22Rv1 (cell line): ENCODE data around the gene MLLT11.
A peak's percentile ranks its signal among the peaks of the same experiment; 100 is the strongest.
"Not testable (repeated sequence)": the region's sequence is repeated elsewhere in the genome, so short reads cannot be mapped to it uniquely, and the experiment has no call there.

ENCODE experiments used
- H3K27ac ChIP-seq: fragments of 450-650 bp; 2 replicates; pipeline ENCODE4 v1.5.1; 2017
- CTCF ChIP-seq: fragments of 450-650 bp; IDR thresholded peaks from 2 replicates; pipeline ENCODE4 v1.5.1; 2017; ENCODE audit warnings: mild to moderate bottlenecking
- ZFX ChIP-seq: fragments of 450-650 bp; IDR thresholded peaks from 2 replicates; pipeline ENCODE4 v1.6.1; 2017; ENCODE audit warnings: antibody characterized with exemption, borderline replicate concordance

MLLT11 gene

GRCh38 chr1:151065089-151065645 lies 5.0 kb downstream of the MLLT11 start:
- no peak for TF ChIP-seq CTCF
- H3K27ac ChIP-seq = no peak overlapping the region

GRCh38 chr1:151067185-151067584 lies 7.0 kb downstream of the MLLT11 start:
- no peak overlapping the region for H3K27ac ChIP-seq
- TF ChIP-seq ZFX (no peak), CTCF (no peak)

GRCh38 chr1:151069103-151069486 lies 8.9 kb downstream of the MLLT11 start:
- peak overlapping the region; percentile 99 for H3K27ac ChIP-seq
- no peak for TF ChIP-seq CTCF
- TF ChIP-seq ZFX = no peak

- TF ChIP-seq ZFX = no peak
- TF ChIP-seq CTCF = peak; percentile 100
- peak within 1 kb of the TSS; percentile 99 for H3K27ac ChIP-seq
These were observed 10.5 kb downstream of the MLLT11 start, which contains the start of gene GABPB2 for GRCh38 chr1:151070474-151071276. Gene GABPB2 (plus strand): TSS chr1:151070761. CDS start chr1:151088190, 17,429 bp downstream.

- H3K27ac ChIP-seq = peak overlapping the region; percentile 99
These were observed 12.0 kb downstream of the MLLT11 start for GRCh38 chr1:151072224-151072623.

GRCh38 chr1:151085953-151086559 lies 25.9 kb downstream of the MLLT11 start:
- TF ChIP-seq ZFX (no peak), CTCF (no peak)
- no peak overlapping the region for H3K27ac ChIP-seq

More at GRCh38 chr1:151072224-151072623, 12.0 kb downstream of the MLLT11 start:
- TF ChIP-seq ZFX (no peak), CTCF (peak; percentile 27)

- H3K27ac ChIP-seq = not testable (repeated sequence)
These were observed 37.2 kb downstream of the MLLT11 start for GRCh38 chr1:151097426-151097825.
